Mesendoderm (in vitro differentiated cells): ENCODE measurements around the gene SPATS2.

ENCODE experiments used
- DNase-seq: peaks from one replicate; pipeline ENCODE4 v3.0.0; 2013
- H2AK5ac ChIP-seq: 2 replicates; pipeline ENCODE4 v1.6.1; 2013; ENCODE audit warnings: low read length, inconsistent platforms
- H2BK120ac ChIP-seq: 2 replicates; pipeline ENCODE4 v1.6.1; 2013; ENCODE audit warnings: low read depth, mild to moderate bottlenecking, low read length, moderate library complexity, mixed read lengths
- H2BK15ac ChIP-seq: replicated peaks from 2 replicates; pipeline ENCODE4 v1.6.1; 2013; ENCODE audit warnings: low read depth, mild to moderate bottlenecking, moderate library complexity
- H2BK5ac ChIP-seq: 2 replicates; pipeline ENCODE4 v1.6.1; 2013; ENCODE audit warnings: low read length, inconsistent platforms
- H3K18ac ChIP-seq: 2 replicates; pipeline ENCODE4 v1.6.1; 2013; ENCODE audit warnings: mild to moderate bottlenecking, low read length, mixed read lengths
- H3K23ac ChIP-seq: one replicate; pipeline ENCODE4 v1.6.1; 2013; ENCODE audit warnings: low read length
- H3K27ac ChIP-seq: 2 replicates; pipeline ENCODE4 v1.5.1; 2013; ENCODE audit warnings: low read depth, mild to moderate bottlenecking, inconsistent platforms, low read length, moderate library complexity
- H3K27me3 ChIP-seq: 2 replicates; pipeline ENCODE4 v1.6.1; 2013; ENCODE audit warnings: low read length, control low read depth, mild to moderate bottlenecking, inconsistent platforms; ENCODE audit not compliant: insufficient read depth, poor library complexity
- H3K36me3 ChIP-seq: 2 replicates; pipeline ENCODE4 v1.6.1; 2013; ENCODE audit warnings: low read length, inconsistent platforms; ENCODE audit not compliant: control insufficient read depth, insufficient read depth
- H3K4ac ChIP-seq: one replicate; pipeline ENCODE4 v1.6.1; 2013; ENCODE audit warnings: low read depth, mild to moderate bottlenecking, low read length, moderate library complexity
- H3K4me1 ChIP-seq: 2 replicates; pipeline ENCODE4 v1.6.1; 2013; ENCODE audit warnings: low read depth, low read length, inconsistent platforms; ENCODE audit not compliant: control insufficient read depth
- H3K4me2 ChIP-seq: 2 replicates; pipeline ENCODE4 v1.6.1; 2013; ENCODE audit warnings: low read length
- H3K4me3 ChIP-seq: 2 replicates; pipeline ENCODE4 v1.5.1; 2013; ENCODE audit warnings: mild to moderate bottlenecking, low read length
- H3K56ac ChIP-seq: one replicate; pipeline ENCODE4 v1.6.1; 2013; ENCODE audit warnings: low read length
- H3K79me1 ChIP-seq: 2 replicates; pipeline ENCODE4 v1.6.1; 2013; ENCODE audit warnings: low read length, inconsistent platforms
- H3K79me2 ChIP-seq: 2 replicates; pipeline ENCODE4 v1.6.1; 2013; ENCODE audit warnings: mild to moderate bottlenecking, low read length; ENCODE audit not compliant: control insufficient read depth, insufficient read depth
- H3K9ac ChIP-seq: 2 replicates; pipeline ENCODE4 v1.6.1; 2013; ENCODE audit warnings: low read length, inconsistent platforms
- H4K5ac ChIP-seq: one replicate; pipeline ENCODE4 v1.6.1; 2013; ENCODE audit warnings: low read length
- H4K8ac ChIP-seq: one replicate; pipeline ENCODE4 v1.6.1; 2013; ENCODE audit warnings: low read depth, mild to moderate bottlenecking, control low read depth, low read length, moderate library complexity
- WGBS: extraction: QIAGEN DNeasy Blood & Tissue Kit; methylation state at CpG from one replicate; pipeline ENCODE4 v1.1.7; 2013; ENCODE audit warnings: low lambda C conversion rate, missing lambda C conversion rate; ENCODE audit not compliant: insufficient coverage; ENCODE audit errors: extremely low coverage; 5-methylcytosine and 5-hydroxymethylcytosine counted together

The SPATS2 gene

GRCh38 chr12:49552899-49553298 is 185.6 kb downstream of the SPATS2 start:
- Histone ChIP-seq H3K79me1 (no peaks in the 10 kb centered on the region), H3K4me3 (no peak overlapping the region), H2BK5ac (no peak overlapping the region), H3K56ac (no peak overlapping the region), H3K27me3 (peaks cover 3% of the 10 kb centered on the region), H4K8ac (no peak overlapping the region), H2BK15ac (no peak overlapping the region), H4K5ac (no peak overlapping the region), H3K23ac (no peak overlapping the region), H3K4me2 (no peak overlapping the region), H3K4me1 (peaks cover 2% of the 10 kb centered on the region), H2BK120ac (no peak overlapping the region), H3K27ac (no peak overlapping the region), H3K4ac (no peak overlapping the region), H2AK5ac (no peak overlapping the region), H3K9ac (no peak overlapping the region), H3K79me2 (no peaks in the 10 kb centered on the region), H3K18ac (no peak overlapping the region), H3K36me3 (no peaks in the 10 kb centered on the region)
- WGBS, result no CpG with 5 or more reads among the region's 8 CpGs
- DNase-seq, result no peak

- H3K27me3 ChIP-seq, result no peaks in the 10 kb centered on the region
- peak; percentile 81 for DNase-seq
- H3K4me2 ChIP-seq, result no peak overlapping the region
- H3K36me3 ChIP-seq, result no peaks in the 10 kb centered on the region
- no peak overlapping the region for H4K8ac ChIP-seq
- H4K5ac ChIP-seq, result no peak overlapping the region
- H2AK5ac ChIP-seq, result no peak overlapping the region
- H2BK120ac ChIP-seq, result no peak overlapping the region
- no peak overlapping the region for H3K27ac ChIP-seq
- no CpG with 5 or more reads among the region's 2 CpGs for WGBS
- H3K9ac ChIP-seq, result no peak overlapping the region
- H3K4me1 ChIP-seq, result peaks cover 2% of the 10 kb centered on the region
- H3K23ac ChIP-seq, result no peak overlapping the region
- H3K79me1 ChIP-seq, result no peaks in the 10 kb centered on the region
- no peak overlapping the region for H2BK15ac ChIP-seq
- no peak overlapping the region for H3K56ac ChIP-seq
- H3K4me3 ChIP-seq, result no peak overlapping the region
- H3K79me2 ChIP-seq, result no peaks in the 10 kb centered on the region
- no peak overlapping the region for H3K18ac ChIP-seq
- H3K4ac ChIP-seq, result no peak overlapping the region
- no peak overlapping the region for H2BK5ac ChIP-seq
Observed at GRCh38 chr12:49553512-49554088, 186.3 kb downstream of the SPATS2 start.

DNA sequence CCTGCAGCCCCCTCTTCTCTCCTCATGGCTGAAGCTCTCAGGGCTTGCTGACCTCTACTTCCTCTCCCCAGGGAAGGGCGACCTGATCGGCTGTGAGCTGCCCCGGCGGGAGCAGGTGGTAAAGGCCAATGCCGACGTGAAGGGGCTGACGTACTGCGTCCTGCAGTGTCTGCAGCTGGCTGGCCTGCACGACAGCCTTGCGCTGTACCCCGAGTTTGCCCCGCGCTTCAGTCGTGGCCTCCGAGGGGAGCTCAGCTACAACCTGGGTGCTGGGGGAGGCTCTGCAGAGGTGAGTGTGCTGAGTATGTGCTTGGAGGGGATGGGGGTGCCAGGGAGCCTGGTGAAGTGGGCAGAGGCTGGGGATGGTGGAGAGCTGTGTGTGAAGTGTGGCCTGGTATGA is 187.0 kb downstream of the SPATS2 start:
- Histone ChIP-seq H2AK5ac (no peak overlapping the region), H3K4ac (no peak overlapping the region), H3K9ac (no peak overlapping the region), H3K36me3 (peaks cover 2% of the 10 kb centered on the region), H2BK5ac (no peak overlapping the region), H3K79me2 (no peaks in the 10 kb centered on the region), H2BK15ac (no peak overlapping the region), H4K8ac (no peak overlapping the region), H3K18ac (no peak overlapping the region), H3K27ac (no peak overlapping the region), H3K23ac (no peak overlapping the region), H3K4me1 (peaks cover 2% of the 10 kb centered on the region), H3K4me3 (no peak overlapping the region), H3K4me2 (no peak overlapping the region), H3K27me3 (no peaks in the 10 kb centered on the region), H2BK120ac (no peak overlapping the region), H4K5ac (no peak overlapping the region), H3K79me1 (no peaks in the 10 kb centered on the region), H3K56ac (no peak overlapping the region)
- DNase-seq, result no peak
- WGBS, result no CpG with 5 or more reads among the region's 15 CpGs

DNA sequence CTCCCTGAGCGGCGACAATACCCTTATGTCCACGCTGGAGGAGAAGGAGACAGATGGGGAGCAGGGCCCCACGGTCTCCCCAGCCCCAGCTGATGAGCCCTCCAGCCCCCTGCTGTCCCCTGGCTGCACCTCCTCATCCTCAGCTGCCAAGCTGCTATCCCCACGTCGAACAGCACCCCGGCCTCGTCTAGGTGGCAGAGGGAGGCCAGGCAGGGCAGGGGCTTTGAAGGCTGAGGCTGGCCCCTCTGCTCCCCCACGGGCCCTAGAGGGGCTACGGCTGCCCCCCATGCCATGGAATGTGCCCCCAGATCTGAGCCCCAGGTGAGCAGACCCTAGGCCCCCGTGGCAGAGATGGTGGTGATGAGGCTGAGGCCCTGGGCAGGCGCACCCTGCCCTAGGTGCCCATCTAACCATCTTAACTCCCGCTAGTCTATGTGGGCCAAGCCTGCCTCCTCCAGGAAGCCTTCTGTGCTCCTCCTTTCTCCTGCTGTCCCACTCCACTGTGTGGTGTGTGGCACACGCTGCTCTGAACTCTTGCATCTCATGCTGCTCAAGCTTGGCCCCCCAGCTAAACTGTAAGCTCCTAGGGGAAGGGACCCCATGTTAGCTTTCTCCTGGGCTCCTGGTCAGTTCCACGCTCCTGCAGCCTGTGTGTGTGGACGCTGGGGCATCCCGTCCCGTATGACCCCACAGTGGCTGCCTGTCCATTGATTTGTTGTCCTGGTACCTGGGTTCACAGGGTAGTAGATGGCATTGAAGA is 188.5 kb downstream of the SPATS2 start:
- Histone ChIP-seq H2BK5ac (no peak overlapping the region), H2BK15ac (no peak overlapping the region), H3K4me2 (no peak overlapping the region), H3K4me3 (no peak overlapping the region), H3K18ac (no peak overlapping the region), H3K79me2 (no peaks in the 10 kb centered on the region), H3K4ac (no peak overlapping the region), H3K36me3 (peaks cover 8% of the 10 kb centered on the region), H4K8ac (no peak overlapping the region), H2BK120ac (no peak overlapping the region), H3K4me1 (no peaks in the 10 kb centered on the region), H3K79me1 (no peaks in the 10 kb centered on the region), H3K56ac (no peak overlapping the region), H4K5ac (no peak overlapping the region), H3K27ac (no peak overlapping the region), H2AK5ac (no peak overlapping the region), H3K9ac (no peak overlapping the region), H3K23ac (no peak overlapping the region), H3K27me3 (no peaks in the 10 kb centered on the region)
- no CpG with 5 or more reads among the region's 18 CpGs for WGBS
- no peak for DNase-seq

- H3K79me1 ChIP-seq, result no peaks in the 10 kb centered on the region
- H3K9ac ChIP-seq, result no peak overlapping the region
- no peak overlapping the region for H3K18ac ChIP-seq
- DNase-seq, result no peak
- H3K27ac ChIP-seq, result no peak overlapping the region
- no peak overlapping the region for H4K8ac ChIP-seq
- no peak overlapping the region for H4K5ac ChIP-seq
- no CpG with 5 or more reads among the region's 12 CpGs for WGBS
- no peak overlapping the region for H3K4ac ChIP-seq
- H2BK5ac ChIP-seq, result no peak overlapping the region
- no peak overlapping the region for H3K4me3 ChIP-seq
- H3K4me2 ChIP-seq, result no peak overlapping the region
- no peak overlapping the region for H3K56ac ChIP-seq
- H2AK5ac ChIP-seq, result no peak overlapping the region
- H3K4me1 ChIP-seq, result no peaks in the 10 kb centered on the region
- H2BK15ac ChIP-seq, result no peak overlapping the region
- no peaks in the 10 kb centered on the region for H3K79me2 ChIP-seq
- H3K23ac ChIP-seq, result no peak overlapping the region
- no peak overlapping the region for H2BK120ac ChIP-seq
- H3K27me3 ChIP-seq, result no peaks in the 10 kb centered on the region
- H3K36me3 ChIP-seq, result peaks cover 10% of the 10 kb centered on the region
Observed at GRCh38 chr12:49556391-49557186, 189.3 kb downstream of the SPATS2 start.
